HEK293 (cell line): Measurements from ENCODE around the gene GRIP1.
A peak's percentile ranks its signal among the peaks of the same experiment; 100 is the strongest.

Experiments used
- CTCF ChIA-PET: fragments of 350-600 bp; formaldehyde crosslinking; extraction: SDS; loops from one replicate; lab custom pipeline; 2021; ENCODE audit warnings: antibody characterized with exemption; lab: Yijun Ruan, JAX
- POLR2A ChIA-PET: fragments of 300-600 bp; formaldehyde crosslinking; extraction: SDS; loops from one replicate; lab custom pipeline; 2020; ENCODE audit warnings: antibody characterized with exemption, inconsistent platforms; lab: Yijun Ruan, JAX
- H3K27ac ChIP-seq: fragments of 200-500 bp; sonication (Bioruptor generic); 2 replicates; pipeline ENCODE4 v1.5.1; 2014; ENCODE audit warnings: low read depth, low read length, control low read depth, inconsistent platforms; ENCODE audit errors: extremely low read depth
- H3K36me3 ChIP-seq, 2 experiments: fragments of 200-500 bp in 1 of 2; sonication (Bioruptor generic) in 1 of 2; 1 replicate in 1 of 2; 2 replicates in 1 of 2; pipeline ENCODE4 v1.5.1; 2014 to 2017; ENCODE audit warnings: inconsistent platforms in 2 of 2, low read length in 2 of 2; ENCODE audit not compliant: control insufficient read depth in 2 of 2, insufficient read depth in 1 of 2
- H3K4me1 ChIP-seq: fragments of 200-500 bp; sonication (Bioruptor generic); 2 replicates; pipeline ENCODE4 v1.5.1; 2014; ENCODE audit warnings: mild to moderate bottlenecking, low read length, inconsistent platforms; ENCODE audit not compliant: control insufficient read depth, insufficient read depth
- H3K4me3 ChIP-seq: 2 replicates; pipeline ENCODE4 v1.5.1; 2011; ENCODE audit warnings: low read depth, mild to moderate bottlenecking, control low read depth, low read length, moderate library complexity
- H3K9me3 ChIP-seq: fragments of 200-500 bp; sonication (Bioruptor generic); 2 replicates; pipeline ENCODE4 v1.5.1; 2014; ENCODE audit warnings: low read depth, low read length, inconsistent platforms; ENCODE audit not compliant: control insufficient read depth, insufficient read depth
- GLIS2 ChIP-seq: fragments of 450-650 bp; formaldehyde crosslinking; IDR thresholded peaks from 2 replicates; pipeline ENCODE4 v1.5.1; 2016; ENCODE audit warnings: missing biosample characterization, missing genetic modification characterization
- OSR2 ChIP-seq: fragments of 450-650 bp; formaldehyde crosslinking; IDR thresholded peaks from 2 replicates; pipeline ENCODE4 v1.5.1; 2016; ENCODE audit warnings: missing biosample characterization, missing genetic modification characterization
- PRDM1 ChIP-seq: fragments of 450-650 bp; formaldehyde crosslinking; IDR thresholded peaks from 2 replicates; pipeline ENCODE4; 2016; ENCODE audit warnings: missing biosample characterization, missing genetic modification characterization
- TRIM28 ChIP-seq: IDR thresholded peaks from 2 replicates; pipeline ENCODE4 v1.6.1; 2011; ENCODE audit warnings: low read length, control low read depth, borderline replicate concordance
- ZIC2 ChIP-seq: fragments of 450-650 bp; formaldehyde crosslinking; IDR thresholded peaks from 2 replicates; pipeline ENCODE4 v1.5.1; 2016; ENCODE audit warnings: missing biosample characterization, missing genetic modification characterization
- ZNF112 ChIP-seq: fragments of 450-650 bp; formaldehyde crosslinking; IDR thresholded peaks from 2 replicates; pipeline ENCODE4 v1.5.0; 2017; ENCODE audit warnings: missing biosample characterization, missing genetic modification characterization
- ZNF114 ChIP-seq: fragments of 450-650 bp; formaldehyde crosslinking; IDR thresholded peaks from 2 replicates; pipeline ENCODE4 v1.5.0; 2017; ENCODE audit warnings: missing biosample characterization, missing genetic modification characterization
- ZNF202 ChIP-seq: fragments of 450-650 bp; formaldehyde crosslinking; IDR thresholded peaks from 2 replicates; pipeline ENCODE4 v1.5.1; 2016; ENCODE audit warnings: missing biosample characterization, missing genetic modification characterization, borderline replicate concordance
- ZNF311 ChIP-seq: fragments of 450-650 bp; formaldehyde crosslinking; IDR thresholded peaks from 2 replicates; pipeline ENCODE4 v1.5.1; 2017; ENCODE audit warnings: missing biosample characterization, missing genetic modification characterization, borderline replicate concordance
- ZNF350 ChIP-seq: fragments of 450-650 bp; formaldehyde crosslinking; IDR thresholded peaks from 2 replicates; pipeline ENCODE4 v1.5.0; 2017; ENCODE audit warnings: missing biosample characterization, mild to moderate bottlenecking, missing genetic modification characterization
- ZNF391 ChIP-seq: fragments of 450-650 bp; formaldehyde crosslinking; IDR thresholded peaks from 2 replicates; pipeline ENCODE4 v1.5.1; 2016; ENCODE audit warnings: low read depth, missing biosample characterization, missing genetic modification characterization, borderline replicate concordance
- ZNF501 ChIP-seq: fragments of 450-650 bp; formaldehyde crosslinking; IDR thresholded peaks from 2 replicates; pipeline ENCODE4 v1.5.1; 2016; ENCODE audit warnings: missing biosample characterization, missing genetic modification characterization
- ZNF510 ChIP-seq: fragments of 450-650 bp; formaldehyde crosslinking; IDR thresholded peaks from 2 replicates; pipeline ENCODE4 v1.5.1; 2018; ENCODE audit warnings: mild to moderate bottlenecking, missing genetic modification characterization, missing biosample characterization; ENCODE audit not compliant: insufficient replicate concordance
- ZNF521 ChIP-seq: fragments of 450-650 bp; formaldehyde crosslinking; IDR thresholded peaks from 2 replicates; pipeline ENCODE4 v1.5.1; 2017; ENCODE audit warnings: missing biosample characterization, mild to moderate bottlenecking, missing genetic modification characterization
- ZNF624 ChIP-seq: fragments of 450-650 bp; formaldehyde crosslinking; IDR thresholded peaks from 2 replicates; pipeline ENCODE4 v1.5.1; 2017; ENCODE audit warnings: missing biosample characterization, missing genetic modification characterization
- ZNF658 ChIP-seq: fragments of 450-650 bp; formaldehyde crosslinking; IDR thresholded peaks from 2 replicates; pipeline ENCODE4; 2016; ENCODE audit warnings: missing biosample characterization, missing genetic modification characterization
- ZNF664 ChIP-seq: fragments of 450-650 bp; formaldehyde crosslinking; IDR thresholded peaks from 2 replicates; pipeline ENCODE4 v1.5.1; 2016; ENCODE audit warnings: missing biosample characterization, missing genetic modification characterization
- ZNF701 ChIP-seq: fragments of 450-650 bp; formaldehyde crosslinking; IDR thresholded peaks from 2 replicates; pipeline ENCODE4 v1.5.1; 2016; ENCODE audit warnings: missing biosample characterization, missing genetic modification characterization
- ZNF768 ChIP-seq: fragments of 450-650 bp; formaldehyde crosslinking; IDR thresholded peaks from 2 replicates; pipeline ENCODE4 v1.5.1; 2018; ENCODE audit warnings: missing biosample characterization, mild to moderate bottlenecking, missing genetic modification characterization
- ZNF785 ChIP-seq: fragments of 450-650 bp; formaldehyde crosslinking; IDR thresholded peaks from 2 replicates; pipeline ENCODE4 v1.5.1; 2016; ENCODE audit warnings: missing biosample characterization, missing genetic modification characterization
- ZNF792 ChIP-seq: fragments of 450-650 bp; formaldehyde crosslinking; IDR thresholded peaks from 2 replicates; pipeline ENCODE4 v1.5.1; 2016; ENCODE audit warnings: missing biosample characterization, missing genetic modification characterization
- ZSCAN23 ChIP-seq: fragments of 450-650 bp; formaldehyde crosslinking; IDR thresholded peaks from 2 replicates; pipeline ENCODE4 v1.5.1; 2016; ENCODE audit warnings: missing biosample characterization, missing genetic modification characterization
- TF ChIP-seq, protein P1 (sequence below): fragments of 450-650 bp; formaldehyde crosslinking; IDR thresholded peaks from 2 replicates; pipeline ENCODE4 v1.5.1; 2016; ENCODE audit warnings: missing biosample characterization, missing genetic modification characterization
- TF ChIP-seq, protein P2 (sequence below): fragments of 450-650 bp; formaldehyde crosslinking; IDR thresholded peaks from 2 replicates; pipeline ENCODE4 v1.5.1; 2016; ENCODE audit warnings: missing biosample characterization, missing genetic modification characterization, low read depth
- TF ChIP-seq, protein P3 (sequence below): fragments of 450-650 bp; formaldehyde crosslinking; IDR thresholded peaks from 2 replicates; pipeline ENCODE4 v1.5.1; 2016; ENCODE audit warnings: missing biosample characterization, missing genetic modification characterization
- TF ChIP-seq, protein P4 (sequence below): fragments of 450-650 bp; formaldehyde crosslinking; IDR thresholded peaks from 2 replicates; pipeline ENCODE4 v1.5.1; 2016; ENCODE audit warnings: missing biosample characterization, missing genetic modification characterization

Gene GRIP1

DNA sequence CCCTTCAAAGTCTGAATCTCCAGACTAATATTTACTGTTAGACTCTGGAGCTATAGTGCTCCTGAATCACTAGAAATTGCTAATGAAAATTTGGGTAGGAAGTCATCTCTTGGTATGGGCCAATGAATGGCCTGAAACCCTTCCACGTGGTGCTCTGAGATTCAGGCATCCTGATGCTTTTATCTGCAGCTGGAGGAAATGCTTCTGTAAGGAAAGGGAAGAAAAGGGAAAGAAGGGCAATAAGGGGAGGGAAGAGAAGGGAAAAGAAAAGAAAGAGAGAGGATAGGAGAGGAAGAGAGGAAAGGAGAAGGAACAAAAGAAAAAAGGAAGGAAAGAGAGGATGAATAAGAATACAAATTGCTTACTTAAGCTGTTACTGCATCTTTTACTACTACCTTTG is 182.3 kb downstream of the GRIP1 start:
- POLR2A ChIA-PET, result no interaction called here
- TF ChIP-seq, protein P1, sequence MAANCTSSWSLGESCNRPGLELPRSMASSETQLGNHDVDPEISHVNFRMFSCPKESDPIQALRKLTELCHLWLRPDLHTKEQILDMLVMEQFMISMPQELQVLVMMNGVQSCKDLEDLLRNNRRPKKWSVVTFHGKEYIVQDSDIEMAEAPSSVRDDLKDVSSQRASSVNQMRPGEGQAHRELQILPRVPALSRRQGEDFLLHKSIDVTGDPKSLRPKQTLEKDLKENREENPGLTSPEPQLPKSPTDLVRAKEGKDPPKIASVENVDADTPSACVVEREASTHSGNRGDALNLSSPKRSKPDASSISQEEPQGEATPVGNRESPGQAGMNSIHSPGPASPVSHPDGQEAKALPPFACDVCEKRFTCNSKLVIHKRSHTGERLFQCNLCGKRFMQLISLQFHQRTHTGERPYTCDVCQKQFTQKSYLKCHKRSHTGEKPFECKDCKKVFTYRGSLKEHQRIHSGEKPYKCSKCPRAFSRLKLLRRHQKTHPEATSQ (tag by site-specific recombination), result no peak
- TF ChIP-seq PRDM1 (tag by site-specific recombination), result 0 out of 2 replicates have a peak, but pooled peaks have one; percentile 22
- TF ChIP-seq, all 188 proteins: peak for 1
- Histone ChIP-seq H3K9me3 (no peaks in the 10 kb centered on the region), H3K4me3 (no peak overlapping the region), H3K4me1 (peaks cover 7% of the 10 kb centered on the region; the same call in 1 of the 2 replicates), H3K36me3 (no peaks in the 10 kb centered on the region; a peak in 1 of 3 replicates), H3K27ac (no peak overlapping the region)
- CTCF ChIA-PET, result no interaction called here

DNA sequence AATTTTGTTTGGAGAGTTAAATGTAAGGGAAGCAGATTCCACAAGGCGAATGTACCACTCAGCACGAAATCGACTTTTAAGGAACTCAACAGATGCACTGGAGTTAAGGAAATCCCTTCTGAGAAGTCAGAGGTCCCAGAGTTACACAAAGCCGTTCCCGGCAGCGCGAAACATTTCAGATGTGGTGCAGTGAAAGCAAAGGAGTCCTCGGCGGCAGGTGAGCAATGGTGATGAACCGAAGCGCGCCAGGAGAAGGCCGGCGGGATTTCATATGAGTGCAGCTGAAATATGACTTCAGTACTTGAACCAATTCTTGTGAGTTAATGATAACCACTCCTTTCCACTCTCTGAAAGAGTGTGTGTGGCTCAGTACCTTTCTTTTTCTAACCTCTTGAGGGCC is 183.2 kb downstream of the GRIP1 start:
- Histone ChIP-seq H3K36me3 (no peaks in the 10 kb centered on the region; a peak in 1 of 3 replicates), H3K9me3 (no peaks in the 10 kb centered on the region), H3K27ac (no peak overlapping the region), H3K4me3 (no peak overlapping the region), H3K4me1 (peaks cover 7% of the 10 kb centered on the region; the same call in 1 of the 2 replicates)
- ChIA-PET POLR2A (no interaction called here), CTCF (no interaction called here)
- TF ChIP-seq ZNF785, result no peak
- TF ChIP-seq ZNF114 (tag by site-specific recombination), result no peak
- no peak for TF ChIP-seq OSR2 (tag by site-specific recombination)
- TF ChIP-seq ZNF391 (tag by site-specific recombination), result no peak
- TF ChIP-seq GLIS2 (tag by site-specific recombination), result no peak
- TF ChIP-seq ZNF658, result no peak

DNA sequence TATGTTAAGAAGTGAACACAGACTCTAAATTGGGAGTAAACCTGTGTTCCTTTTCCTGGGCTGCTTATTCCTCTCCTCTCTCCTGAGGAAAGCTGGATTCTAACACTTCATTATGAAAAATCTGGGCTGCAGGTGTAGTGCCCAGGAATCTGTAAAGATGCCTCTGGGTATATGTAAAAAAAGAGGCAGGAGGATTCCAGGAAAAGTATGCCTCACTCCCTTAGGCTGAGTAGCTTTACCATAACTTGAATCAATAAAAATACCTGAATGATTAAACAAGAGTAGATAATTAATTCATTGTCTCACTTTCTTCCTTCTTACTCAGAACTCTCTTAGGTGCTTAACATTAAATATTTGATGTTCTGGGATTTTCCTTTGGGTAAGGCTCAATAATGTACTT is 185.1 kb downstream of the GRIP1 start:
- TF ChIP-seq, protein P2, sequence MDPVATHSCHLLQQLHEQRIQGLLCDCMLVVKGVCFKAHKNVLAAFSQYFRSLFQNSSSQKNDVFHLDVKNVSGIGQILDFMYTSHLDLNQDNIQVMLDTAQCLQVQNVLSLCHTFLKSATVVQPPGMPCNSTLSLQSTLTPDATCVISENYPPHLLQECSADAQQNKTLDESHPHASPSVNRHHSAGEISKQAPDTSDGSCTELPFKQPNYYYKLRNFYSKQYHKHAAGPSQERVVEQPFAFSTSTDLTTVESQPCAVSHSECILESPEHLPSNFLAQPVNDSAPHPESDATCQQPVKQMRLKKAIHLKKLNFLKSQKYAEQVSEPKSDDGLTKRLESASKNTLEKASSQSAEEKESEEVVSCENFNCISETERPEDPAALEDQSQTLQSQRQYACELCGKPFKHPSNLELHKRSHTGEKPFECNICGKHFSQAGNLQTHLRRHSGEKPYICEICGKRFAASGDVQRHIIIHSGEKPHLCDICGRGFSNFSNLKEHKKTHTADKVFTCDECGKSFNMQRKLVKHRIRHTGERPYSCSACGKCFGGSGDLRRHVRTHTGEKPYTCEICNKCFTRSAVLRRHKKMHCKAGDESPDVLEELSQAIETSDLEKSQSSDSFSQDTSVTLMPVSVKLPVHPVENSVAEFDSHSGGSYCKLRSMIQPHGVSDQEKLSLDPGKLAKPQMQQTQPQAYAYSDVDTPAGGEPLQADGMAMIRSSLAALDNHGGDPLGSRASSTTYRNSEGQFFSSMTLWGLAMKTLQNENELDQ (tag by site-specific recombination), result no peak
- no peak for TF ChIP-seq ZNF202
- TF ChIP-seq ZNF768 (tag by site-specific recombination), result no peak
- TF ChIP-seq, protein P3, sequence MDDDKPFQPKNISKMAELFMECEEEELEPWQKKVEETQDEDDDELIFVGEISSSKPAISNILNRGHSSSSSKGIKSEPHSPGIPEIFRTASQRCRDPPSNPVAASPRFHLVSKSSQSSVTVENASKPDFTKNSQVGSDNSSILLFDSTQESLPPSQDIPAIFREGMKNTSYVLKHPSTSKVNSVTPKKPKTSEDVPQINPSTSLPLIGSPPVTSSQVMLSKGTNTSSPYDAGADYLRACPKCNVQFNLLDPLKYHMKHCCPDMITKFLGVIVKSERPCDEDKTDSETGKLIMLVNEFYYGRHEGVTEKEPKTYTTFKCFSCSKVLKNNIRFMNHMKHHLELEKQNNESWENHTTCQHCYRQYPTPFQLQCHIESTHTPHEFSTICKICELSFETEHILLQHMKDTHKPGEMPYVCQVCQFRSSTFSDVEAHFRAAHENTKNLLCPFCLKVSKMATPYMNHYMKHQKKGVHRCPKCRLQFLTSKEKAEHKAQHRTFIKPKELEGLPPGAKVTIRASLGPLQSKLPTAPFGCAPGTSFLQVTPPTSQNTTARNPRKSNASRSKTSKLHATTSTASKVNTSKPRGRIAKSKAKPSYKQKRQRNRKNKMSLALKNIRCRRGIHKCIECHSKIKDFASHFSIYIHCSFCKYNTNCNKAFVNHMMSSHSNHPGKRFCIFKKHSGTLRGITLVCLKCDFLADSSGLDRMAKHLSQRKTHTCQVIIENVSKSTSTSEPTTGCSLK, result no peak
- no peak for TF ChIP-seq ZNF510 (tag by site-specific recombination)
- no peak for TF ChIP-seq ZNF501 (tag by site-specific recombination)
- no peak for TF ChIP-seq ZNF792 (tag by site-specific recombination)
- no peak for TF ChIP-seq ZNF112
- no peak for TF ChIP-seq ZNF521
- TF ChIP-seq ZIC2 (tag by site-specific recombination), result no peak
- no peak for TF ChIP-seq ZNF624
- no peak for TF ChIP-seq ZNF350 (tag by site-specific recombination)
- TF ChIP-seq ZSCAN23 (tag by site-specific recombination), result no peak
- TF ChIP-seq ZNF701, result no peak
- TF ChIP-seq, protein P4, sequence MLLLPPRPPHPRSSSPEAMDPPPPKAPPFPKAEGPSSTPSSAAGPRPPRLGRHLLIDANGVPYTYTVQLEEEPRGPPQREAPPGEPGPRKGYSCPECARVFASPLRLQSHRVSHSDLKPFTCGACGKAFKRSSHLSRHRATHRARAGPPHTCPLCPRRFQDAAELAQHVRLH, result no peak
- no peak for TF ChIP-seq TRIM28
- TF ChIP-seq ZNF311 (tag by site-specific recombination), result no peak
- no peak for TF ChIP-seq ZNF664 (tag by site-specific recombination)
- ChIA-PET CTCF (no interaction called here), POLR2A (no interaction called here)
- no peak overlapping the region for H3K27ac ChIP-seq
- H3K4me3 ChIP-seq, result no peak overlapping the region
- no peaks in the 10 kb centered on the region; a peak in 1 of 3 replicates for H3K36me3 ChIP-seq
- H3K9me3 ChIP-seq, result no peaks in the 10 kb centered on the region
- H3K4me1 ChIP-seq, result 0 out of 2 replicates have a peak, but pooled peaks cover 2% of the 10 kb centered on the region
